Measurements from ENCODE around the gene TMEM178B.
"Not testable (repeated sequence)": the region's sequence is repeated elsewhere in the genome, so short reads cannot be mapped to it uniquely, and the experiment has no call there.

The TMEM178B gene

DNA sequence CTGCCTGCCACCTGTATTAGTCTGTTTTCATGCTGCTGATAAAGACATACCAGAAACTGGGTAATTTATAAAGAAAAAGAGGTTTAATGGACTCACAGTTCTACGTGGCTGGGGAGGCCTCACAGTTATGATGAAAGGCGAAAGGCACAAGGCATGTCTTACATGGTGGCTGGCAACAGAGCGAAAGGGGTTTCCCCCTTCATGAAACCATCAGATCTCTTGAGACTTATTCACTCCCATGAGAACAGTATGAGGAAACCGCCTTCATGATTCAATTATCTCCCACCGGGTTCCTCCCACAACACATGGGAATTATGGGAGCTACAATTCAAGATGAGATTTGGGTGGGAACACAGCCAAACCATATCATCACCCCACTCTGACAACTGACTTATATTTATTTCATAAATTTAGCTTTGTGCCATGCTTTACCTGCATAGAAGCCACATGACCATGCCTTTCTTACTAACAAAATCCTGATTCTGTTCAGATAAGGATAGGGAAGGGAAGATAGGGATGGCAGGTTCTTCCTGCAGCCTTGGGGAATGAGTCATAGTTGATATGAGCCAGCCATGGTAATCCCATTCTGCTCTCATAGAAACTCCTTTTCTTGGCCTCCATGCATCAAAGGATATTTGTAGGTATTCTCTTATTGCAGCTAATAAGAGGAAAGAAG, 286.0 kb downstream of the TMEM178B start:
- DNase-seq: no peak

DNA sequence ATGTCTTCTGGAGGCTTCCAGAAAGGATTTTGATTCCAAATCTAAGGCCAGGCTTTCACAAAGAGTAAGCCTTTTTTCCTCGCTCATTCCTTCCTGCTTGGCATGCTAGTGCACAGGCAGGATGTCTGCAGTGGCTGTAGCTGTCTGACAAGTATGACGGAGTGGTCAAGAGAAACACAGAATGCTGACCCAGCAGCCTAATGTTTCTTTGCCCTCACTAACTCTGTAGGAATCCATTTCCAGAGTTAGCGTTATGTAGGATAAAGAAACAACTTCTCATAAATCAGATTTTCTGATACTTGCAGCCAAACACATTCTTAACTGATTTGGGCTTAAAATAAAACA, 286.5 kb downstream of the TMEM178B start:
- no peak for DNase-seq

DNA sequence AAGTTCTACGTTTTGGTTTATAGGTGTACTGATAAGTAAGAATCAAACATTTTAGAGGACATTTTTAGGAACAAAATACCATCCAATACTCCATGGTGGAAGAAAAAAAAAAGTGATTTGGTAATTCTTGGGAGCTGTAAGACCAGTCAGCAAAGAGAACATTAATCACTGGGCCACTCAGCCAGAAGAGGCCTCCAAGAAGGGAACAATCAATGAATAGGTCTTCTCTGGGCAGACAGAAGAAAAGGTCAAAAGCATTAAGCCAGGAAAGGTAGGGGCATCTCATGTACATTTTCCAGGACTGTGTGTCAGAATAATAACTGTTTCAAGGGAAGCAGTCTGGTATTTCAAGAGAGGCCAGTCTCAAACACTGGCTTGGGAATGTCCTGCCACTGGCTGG, 286.9 kb downstream of the TMEM178B start:
- DNase-seq: no peak

DNA sequence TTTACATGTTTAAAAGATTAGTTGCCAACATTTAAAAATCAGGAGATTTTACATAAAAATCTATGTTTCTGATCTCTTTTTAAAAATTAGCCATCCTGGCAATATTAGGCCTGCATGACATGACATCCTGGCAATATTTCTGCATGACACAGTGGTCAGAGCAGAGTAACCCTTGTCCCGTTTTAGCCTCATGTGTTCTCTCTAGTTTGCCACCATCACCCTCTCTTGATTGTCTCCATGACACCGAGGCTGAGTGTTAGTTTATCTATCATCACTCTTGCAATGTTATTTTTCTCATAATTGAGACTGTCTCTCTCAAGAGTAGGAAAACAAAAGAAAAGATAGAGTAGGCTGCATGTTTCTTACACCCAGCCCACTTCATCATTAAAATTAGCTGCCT, 287.6 kb downstream of the TMEM178B start:
- no peak for DNase-seq

DNA sequence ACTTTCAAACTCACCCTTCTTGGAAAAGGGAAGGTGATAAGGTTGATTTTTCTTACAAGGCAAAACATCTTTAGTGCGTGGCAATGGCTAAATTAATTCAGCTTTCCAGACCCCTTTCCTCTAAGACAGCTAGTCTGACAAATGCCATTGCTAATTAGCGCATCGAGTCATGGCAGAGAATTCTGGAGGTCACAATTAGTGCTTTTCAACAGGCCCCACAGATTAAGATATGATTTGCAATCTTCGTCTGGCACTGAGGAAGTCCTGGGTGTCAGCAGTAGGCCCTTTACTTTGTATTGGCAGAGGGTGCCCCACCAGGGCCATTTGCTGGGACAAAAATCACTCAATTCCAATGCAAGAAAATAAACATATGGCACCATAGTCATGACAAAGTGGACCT, 288.1 kb downstream of the TMEM178B start:
- DNase-seq: no peak

DNA sequence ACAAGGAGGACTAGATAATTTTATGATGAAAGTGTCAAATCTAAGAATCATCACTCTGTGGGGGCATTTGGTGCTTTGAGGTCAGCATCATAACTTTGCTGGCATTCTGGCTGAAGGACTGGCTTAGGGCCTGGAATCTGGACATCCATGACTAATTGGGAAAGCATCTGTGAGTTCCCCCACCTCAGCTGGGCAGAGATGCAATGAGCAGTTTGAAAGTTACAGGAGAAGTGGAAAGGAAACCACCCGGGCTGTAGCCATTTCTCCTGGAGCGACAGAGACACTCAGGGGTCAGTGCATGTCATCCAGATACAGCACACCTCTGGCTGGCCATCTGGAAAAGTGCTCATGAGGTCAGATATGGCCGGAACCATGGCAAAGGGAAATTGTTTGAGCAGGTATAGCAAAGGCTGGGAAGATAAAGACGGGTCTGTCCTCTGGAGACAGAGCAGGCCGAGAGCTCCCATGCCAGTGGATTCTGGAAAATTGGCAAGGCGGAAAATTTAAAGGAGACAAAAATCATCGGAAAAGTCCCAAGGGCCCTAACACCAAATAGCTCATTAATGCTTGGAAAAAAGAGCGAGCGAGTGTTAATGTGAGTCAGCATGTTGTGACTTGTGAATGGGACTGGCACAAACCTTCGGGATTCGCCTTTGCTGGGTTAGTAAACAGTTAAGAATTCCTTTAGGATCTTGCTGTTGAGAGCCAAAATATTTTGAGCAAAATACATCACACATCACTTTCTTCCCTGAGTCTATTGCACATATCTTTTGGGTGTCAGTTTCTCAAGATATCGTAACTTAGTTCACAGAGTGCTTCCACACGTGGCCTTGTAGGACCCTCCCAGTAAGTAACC, 288.9 kb downstream of the TMEM178B start:
- DNase-seq: no peak

DNA sequence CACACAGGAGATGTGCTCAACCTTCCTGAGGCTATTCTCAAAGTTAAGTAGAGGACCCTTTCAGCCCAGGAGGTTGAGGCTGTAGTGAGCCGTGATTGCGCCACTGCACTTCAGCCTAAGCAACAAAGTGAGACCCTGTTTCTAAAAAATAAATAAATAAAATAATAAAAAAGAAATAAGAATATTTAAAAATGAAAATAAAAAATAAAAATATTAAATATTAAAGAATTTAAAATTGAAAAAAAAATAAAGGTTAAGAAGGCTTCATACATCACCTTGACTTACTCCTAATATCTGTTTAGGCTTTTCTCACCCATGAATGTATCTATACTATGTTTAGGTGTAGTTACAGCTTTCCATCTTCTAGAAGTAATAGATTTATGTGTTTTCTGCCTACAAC, 289.9 kb downstream of the TMEM178B start:
- no peak for DNase-seq

DNA sequence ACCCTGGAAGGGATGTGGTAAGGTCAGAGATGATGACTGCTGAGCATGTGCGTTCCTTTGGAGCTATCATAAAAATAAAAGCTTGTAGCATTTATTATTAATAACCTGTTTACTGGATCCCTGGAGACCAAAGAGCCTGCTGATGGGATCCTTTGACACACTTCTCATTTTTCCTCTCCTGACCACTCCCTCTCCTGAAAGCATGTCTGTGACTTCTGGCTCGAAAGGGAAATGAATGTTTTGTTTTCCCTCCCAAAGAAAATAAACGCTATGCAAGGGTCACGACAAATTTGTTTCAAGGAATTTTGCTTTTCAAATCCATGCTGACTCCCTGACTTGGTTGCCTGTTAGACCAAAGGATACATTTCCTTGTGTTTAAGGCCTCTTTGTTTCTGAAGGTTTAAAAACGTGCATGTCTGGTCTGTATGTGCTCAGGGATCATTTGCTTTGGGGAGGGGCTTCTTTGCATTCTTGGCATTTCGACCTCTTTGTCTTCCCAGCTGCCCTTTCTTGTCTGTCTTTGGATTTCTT, 292.3 kb downstream of the TMEM178B start:
- DNase-seq: no peak

DNA sequence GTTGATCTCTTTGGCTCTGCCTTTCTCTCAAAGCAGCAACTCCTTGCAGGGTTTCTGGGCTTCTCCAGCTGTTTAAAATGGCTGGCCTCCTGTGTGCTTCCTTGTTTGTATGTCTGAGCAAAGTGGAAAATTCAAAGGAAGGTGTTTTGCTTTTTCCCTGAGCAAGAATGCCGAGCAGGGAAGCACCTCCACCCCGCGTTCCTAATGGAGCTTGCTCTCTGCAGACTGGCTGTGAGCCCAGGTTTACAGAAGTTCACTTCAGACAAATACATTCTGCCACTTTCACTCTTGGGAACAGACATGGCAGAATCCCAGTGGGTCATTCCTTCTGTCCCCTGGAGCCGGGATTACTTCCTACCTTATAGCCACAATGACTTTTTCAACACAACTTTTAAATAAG, 295.6 kb downstream of the TMEM178B start:
- no peak for DNase-seq

DNA sequence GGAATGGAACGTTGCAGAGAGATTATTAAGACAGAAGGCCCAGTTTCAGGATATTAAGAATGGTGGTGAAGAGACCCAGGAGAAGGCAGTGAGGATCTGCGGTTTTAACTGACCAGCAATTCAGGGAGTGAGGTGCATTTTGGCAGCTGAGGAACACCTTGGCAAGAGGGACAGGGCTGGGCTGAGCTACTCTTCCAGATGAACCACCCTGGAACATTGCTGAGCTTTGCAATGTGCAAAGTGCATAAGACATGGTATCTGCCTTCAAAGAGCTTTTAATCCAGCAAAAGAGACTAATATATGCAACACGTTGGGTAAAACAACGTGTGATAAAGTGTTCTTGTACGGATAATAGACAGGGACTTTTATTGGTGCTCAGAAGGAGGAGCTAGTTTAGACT, 296.3 kb downstream of the TMEM178B start:
- no peak for DNase-seq

DNA sequence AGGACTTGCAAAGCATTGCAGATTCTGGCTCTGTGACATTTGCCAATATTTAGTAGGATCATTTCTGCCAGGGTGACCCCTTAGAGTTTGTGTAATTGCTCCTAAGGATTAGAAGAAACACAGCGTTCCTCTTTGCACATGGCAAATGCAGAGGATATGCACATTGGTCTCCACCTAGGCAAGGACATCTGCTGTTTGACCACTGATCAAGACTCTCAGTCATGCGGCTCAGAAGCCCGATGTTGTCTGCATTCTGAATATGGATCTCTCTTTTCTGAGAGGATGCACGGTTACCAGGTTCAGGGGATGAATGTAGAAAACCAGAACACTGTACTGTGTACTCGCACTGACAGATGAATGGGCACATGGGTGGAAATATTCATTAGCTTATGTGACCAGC, 296.8 kb downstream of the TMEM178B start:
- no peak for DNase-seq

DNA sequence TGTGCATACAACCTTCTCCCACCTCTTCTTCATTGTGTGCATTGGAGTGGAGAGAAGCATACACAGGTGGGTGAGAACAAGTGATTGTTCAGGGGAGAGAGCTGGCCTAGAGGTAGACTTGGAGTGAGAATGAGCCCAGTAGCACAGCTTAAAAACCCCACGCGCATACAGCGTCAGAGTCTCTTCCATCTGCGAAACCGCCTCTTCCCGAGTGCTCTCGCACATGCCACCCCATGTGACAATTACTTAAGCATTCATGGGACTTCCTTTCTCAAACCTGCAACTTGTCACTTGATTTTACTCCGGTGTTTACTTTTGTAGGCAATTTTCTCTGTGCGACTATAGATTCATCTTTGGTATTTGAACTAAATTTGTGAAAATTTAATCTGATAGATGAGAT, 300.6 kb downstream of the TMEM178B start:
- no peak for DNase-seq

DNA sequence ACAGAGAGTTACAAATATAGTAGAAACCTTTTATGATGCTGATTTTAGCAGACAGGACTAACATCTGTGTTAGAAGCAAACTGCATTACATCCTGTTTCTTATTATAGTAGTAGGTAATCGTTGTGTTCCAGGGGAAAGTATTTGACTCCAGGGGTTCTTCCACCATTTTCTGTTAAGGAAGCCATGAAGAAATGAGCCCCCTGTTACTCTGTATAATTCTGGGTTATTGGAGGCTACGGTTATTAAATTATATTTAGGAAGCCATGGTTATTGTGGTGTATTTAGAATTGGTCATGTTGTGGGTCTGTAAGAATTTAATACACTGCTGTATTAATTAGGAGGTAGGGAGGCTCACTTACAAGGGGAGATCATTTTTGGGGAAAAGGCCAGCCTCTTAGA, 301.6 kb downstream of the TMEM178B start:
- no peak for DNase-seq

DNA sequence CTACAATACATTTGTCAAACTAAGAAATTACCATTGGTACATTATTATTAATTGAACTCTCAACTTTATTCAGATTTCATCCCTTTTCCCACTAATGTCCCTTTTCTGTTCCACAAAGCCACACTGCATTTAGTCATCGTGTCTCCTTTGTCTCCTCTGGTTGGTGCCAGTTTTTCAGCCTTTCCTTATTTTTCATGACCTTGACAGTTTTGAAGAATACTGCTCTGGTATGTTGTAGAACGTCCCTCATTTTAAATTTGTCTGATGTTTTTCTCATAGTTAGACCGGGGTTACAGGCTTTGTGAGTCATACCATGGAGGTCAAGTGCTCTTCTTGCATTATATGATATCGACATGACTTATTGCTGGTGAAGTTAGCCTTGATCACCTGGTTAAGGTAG, 304.0 kb downstream of the TMEM178B start:
- no peak for DNase-seq

DNA sequence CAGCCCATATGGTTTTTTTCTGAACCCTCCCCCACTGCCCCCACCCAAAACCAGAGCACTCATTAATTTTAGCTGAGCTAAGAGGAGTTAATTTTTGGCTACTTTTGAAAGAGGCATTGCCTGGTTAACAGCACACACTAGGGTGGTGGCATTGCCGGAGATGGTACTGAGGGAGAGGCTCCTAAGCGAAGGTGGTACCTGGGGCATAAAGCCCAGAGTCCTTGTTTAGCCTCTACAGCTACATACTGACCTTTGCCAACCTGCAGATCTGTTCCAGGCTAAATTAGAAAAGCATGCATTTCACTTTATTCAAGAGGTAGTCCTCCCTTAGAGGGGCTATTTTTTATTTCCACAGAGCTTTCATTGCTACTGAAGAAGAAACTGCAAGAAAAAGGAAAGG, 304.5 kb downstream of the TMEM178B start:
- no peak for DNase-seq

DNA sequence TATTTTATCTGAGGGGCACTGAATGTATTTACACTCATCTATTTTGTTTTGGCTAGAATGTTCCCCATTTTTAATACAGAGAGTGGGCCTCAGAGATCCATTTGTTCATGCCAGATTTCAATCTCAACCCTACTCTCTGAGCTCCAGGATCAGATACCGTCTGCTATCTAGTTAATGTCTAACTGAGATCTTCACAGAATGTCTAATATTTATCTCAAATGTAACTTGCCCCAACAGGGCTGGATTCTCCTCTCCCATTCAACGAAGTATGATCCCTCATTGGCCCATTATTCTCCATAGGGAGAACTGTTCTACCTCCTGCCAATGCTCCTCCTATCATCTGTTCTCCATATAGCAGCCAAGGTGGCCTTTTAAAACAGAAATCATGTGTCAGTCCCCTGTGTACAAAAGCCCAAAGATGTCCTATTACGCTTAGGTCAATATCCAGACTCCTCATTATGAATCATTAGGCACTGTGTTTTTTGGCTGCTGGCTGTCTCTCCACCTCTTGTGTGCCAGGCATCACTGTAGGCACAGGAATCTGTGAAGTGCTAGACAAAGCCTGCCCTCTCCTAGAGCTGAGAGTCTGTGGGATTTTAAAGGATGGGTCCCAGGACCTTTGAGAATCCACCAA, 308.0 kb downstream of the TMEM178B start:
- DNase-seq: no peak

DNA sequence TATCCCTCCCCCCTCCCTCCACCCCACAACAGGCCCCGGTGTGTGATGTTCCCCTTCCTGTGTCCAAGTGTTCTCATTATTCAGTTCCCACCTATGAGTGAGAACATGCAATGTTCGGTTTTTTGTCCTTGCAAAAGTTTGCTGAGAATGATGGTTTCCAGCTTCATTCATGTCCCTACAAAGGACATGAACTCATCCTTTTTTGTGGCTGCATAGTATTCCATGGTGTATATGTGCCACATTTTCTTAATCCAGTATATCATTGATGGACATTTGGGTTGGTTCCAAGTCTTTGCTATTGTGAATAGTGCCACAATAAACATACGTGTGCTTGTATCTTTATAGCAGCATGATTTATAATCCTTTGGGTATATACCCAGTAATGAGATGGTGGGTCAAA, 309.5 kb downstream of the TMEM178B start:
- not testable (repeated sequence) for DNase-seq

DNA sequence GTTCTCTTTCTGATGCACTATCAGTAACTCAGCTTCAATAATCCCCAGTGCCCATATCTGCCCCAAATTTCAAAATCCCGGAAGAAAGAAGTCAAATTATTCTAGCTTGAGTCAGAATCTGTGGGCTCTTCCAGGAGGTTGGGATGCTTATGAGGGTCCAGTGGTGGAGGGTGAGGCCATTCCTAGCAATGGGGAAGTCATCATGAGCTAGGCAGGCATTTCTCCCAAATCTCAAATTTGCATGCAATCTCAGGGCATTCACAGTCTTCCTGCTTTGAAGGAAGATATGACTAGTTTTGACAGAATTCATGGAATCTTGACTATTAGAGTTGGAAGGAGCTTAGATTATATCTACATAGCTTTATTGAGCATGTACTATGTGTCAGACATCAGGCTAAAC, 313.0 kb downstream of the TMEM178B start:
- DNase-seq: no peak

DNA sequence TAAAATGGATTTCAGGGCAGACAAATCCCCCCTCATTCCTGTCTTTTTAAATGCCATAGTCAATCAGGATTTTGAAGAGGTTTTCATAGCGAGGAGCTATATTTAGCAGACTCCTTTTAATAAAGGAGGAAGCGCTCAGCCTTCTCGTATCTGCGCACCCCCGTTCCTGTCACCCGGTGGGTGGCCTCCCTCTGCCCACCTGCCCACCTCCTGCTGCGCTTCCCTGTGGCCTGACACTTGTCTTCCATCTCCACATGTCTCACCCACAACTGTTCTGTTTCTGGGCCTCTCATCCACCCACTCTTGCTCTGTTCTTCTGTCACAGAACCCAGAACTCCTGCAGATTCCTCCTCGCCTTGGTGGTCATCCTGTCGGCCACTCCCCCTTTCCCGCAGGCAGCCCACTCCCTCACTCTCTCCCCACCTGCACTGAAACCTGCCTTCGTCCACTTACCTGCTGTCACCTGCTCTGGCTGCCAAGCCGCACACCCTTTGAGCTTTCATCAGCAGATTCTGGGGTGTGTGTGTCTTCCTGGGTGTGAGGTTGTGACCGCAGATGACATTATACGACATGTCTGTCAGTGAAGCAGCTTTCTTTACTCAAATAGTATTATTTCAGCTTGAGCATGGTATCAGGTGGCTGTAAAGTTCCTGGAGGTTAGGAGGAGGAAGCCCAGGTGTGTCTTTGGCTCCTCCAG, 313.8 kb downstream of the TMEM178B start:
- no peak for DNase-seq

DNA sequence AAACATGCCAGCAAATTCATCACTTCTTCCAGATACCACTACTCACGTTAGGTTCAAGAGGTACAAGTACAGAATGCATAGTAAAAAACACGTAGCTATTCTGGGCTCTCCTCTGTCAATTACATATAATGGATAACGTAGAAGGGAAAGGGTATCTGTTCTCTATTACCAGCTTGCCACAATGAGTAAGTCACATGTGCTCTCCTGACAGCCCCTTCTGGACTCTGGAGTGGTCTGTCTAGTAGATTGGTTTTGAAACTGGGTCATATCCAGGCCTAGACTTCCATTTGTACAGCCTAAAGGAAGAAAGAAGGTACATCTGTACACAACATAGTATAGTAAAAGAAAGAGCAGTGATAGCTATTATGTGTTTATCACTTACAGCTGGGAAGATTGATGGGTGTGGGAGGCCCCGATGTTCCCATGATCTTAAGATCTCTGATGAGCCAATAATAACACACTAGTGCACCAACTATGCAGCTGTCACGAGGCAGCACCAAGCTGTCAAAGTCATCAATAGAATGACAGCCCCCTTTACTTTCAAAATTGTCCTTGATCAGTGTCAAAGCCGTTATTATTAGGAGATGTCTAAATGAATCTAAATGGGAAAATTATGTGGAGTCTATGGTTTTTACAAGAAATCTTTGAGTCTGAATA, 315.4 kb downstream of the TMEM178B start:
- no peak for DNase-seq

DNA sequence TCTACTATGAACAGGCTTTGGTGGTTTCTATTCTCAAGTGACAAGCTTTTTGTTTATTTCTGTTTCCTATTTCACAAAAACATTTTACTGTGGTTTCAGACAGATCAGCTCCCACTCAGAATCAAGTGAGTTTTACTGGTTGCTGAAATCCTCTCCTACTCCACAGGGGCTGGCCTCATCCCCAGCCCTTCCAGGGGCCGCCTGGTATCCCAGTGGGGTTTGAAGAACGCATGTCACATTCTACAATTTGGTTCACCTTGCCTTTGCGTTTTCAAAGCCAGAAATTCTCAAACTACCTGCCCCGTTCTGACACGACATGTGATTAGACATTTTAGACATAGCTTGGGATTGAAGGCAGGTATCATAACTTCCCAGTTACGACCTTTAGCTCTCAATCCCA, 316.5 kb downstream of the TMEM178B start:
- no peak for DNase-seq

DNA sequence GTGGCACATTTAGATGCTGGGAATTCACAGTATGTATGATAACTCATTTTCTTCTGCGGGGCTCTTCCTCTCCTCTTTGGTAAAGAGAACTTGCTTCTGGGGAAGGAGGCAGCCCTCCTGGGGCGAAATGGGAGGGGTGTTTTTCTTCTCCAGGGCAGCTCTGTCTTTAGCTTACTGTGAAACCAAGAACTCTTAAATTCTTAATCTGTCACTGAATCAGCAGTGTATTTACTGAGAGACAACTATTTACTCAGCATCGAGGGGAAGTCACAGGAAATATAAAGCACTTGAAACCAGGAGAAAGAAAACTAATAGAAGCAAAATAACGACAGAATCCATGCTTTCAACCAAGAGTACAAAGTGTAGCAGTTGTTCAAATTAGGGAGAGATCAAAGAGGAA, 319.2 kb downstream of the TMEM178B start:
- DNase-seq: no peak

Data from Kasumi-1 (cell line).